Measurements from ENCODE around the gene ZNF443.
A peak's percentile ranks its signal among the peaks of the same experiment; 100 is the strongest.
"Not testable (repeated sequence)": the region's sequence is repeated elsewhere in the genome, so short reads cannot be mapped to it uniquely, and the experiment has no call there.

ZNF443 gene

GRCh38 chr19:12425236-12425887, 15.5 kb downstream of the ZNF443 start:
- intact Hi-C loops (cut with DNase I): no loop called here
- no peak for DNase-seq

GRCh38 chr19:12417273-12417672, 23.5 kb downstream of the ZNF443 start:
- intact Hi-C loops (cut with DNase I); DNase-seq: not testable (repeated sequence)

- intact Hi-C loops (cut with DNase I): no loop called here
- DNase-seq: no peak
Observed at GRCh38 chr19:12411893-12412292, 28.9 kb downstream of the ZNF443 start.

GRCh38 chr19:12400633-12401502, 40.0 kb downstream of the ZNF443 start, which contains the start of gene ZNF799:
TSS of gene ZNF799 (minus strand) at chr19:12401271. CDS start at chr19:12401070, 201 bp downstream.
- intact Hi-C loops (cut with DNase I): loop anchor here (2.0 to 5.0 kb wide), 2 partner anchors 34 to 68 kb away; partner anchors contain the start of genes ZNF442 and ZNF563
- peak; percentile 93 to 100 (median 98) for DNase-seq

- intact Hi-C loops (cut with DNase I): loop anchor here (2.0 to 5.0 kb wide), 2 partner anchors 33 to 67 kb away; partner anchors contain the start of genes ZNF442 and ZNF563
- DNase-seq: peak in 6 of 10 donors; percentile 7 to 80 (median 10)
Observed at GRCh38 chr19:12399901-12400632, 40.8 kb downstream of the ZNF443 start.

GRCh38 chr19:12391148-12391547, 49.7 kb downstream of the ZNF443 start:
- intact Hi-C loops (cut with DNase I); DNase-seq: not testable (repeated sequence)

- intact Hi-C loops (cut with DNase I); DNase-seq: not testable (repeated sequence)
Observed at GRCh38 chr19:12386365-12386764, 54.5 kb downstream of the ZNF443 start.

GRCh38 chr19:12380444-12380737, 60.4 kb downstream of the ZNF443 start:
- DNase-seq: no peak
- intact Hi-C loops (cut with DNase I): no loop called here

GRCh38 chr19:12379732-12380443, 60.9 kb downstream of the ZNF443 start:
- intact Hi-C loops (cut with DNase I): no loop called here
- no peak for DNase-seq
